GM12873 (cell line): ENCODE data around the gene ZNF236.
A peak's percentile ranks its signal among the peaks of the same experiment; 100 is the strongest.

Experiments used
- CTCF ChIP-seq: IDR thresholded peaks from 2 replicates; pipeline ENCODE4 v1.5.1; 2012; ENCODE audit warnings: low read depth, mild to moderate bottlenecking, moderate library complexity, low read length, control low read depth; ENCODE audit not compliant: insufficient read depth; ENCODE audit errors: missing control alignments

The ZNF236 gene

GRCh38 chr18:76914796-76915195 lies 92.4 kb downstream of the ZNF236 start:
- no peak for TF ChIP-seq CTCF

GRCh38 chr18:76915456-76915855 lies 93.1 kb downstream of the ZNF236 start:
- no peak for TF ChIP-seq CTCF

- TF ChIP-seq CTCF = no peak
These were observed 98.6 kb downstream of the ZNF236 start for GRCh38 chr18:76920974-76921373.

GRCh38 chr18:76922107-76922506 lies 99.8 kb downstream of the ZNF236 start:
- TF ChIP-seq CTCF = peak; percentile 86

GRCh38 chr18:76923485-76924085 lies 101.2 kb downstream of the ZNF236 start:
- peak; percentile 67 for TF ChIP-seq CTCF

GRCh38 chr18:76925501-76925900 lies 103.1 kb downstream of the ZNF236 start:
- TF ChIP-seq CTCF = no peak

- no peak for TF ChIP-seq CTCF
These were observed 104.9 kb downstream of the ZNF236 start for GRCh38 chr18:76927223-76927725.
